Cerebellar cortex (tissue), 1 donor: ENCODE measurements around the gene WNT3A.

Experiments used
- DNase-seq: peaks from one replicate; pipeline ENCODE4 v3.0.0-alpha.2; 2015; ENCODE audit warnings: low spot score

The WNT3A gene

GRCh38 chr1:228070173-228070572 lies 63.4 kb downstream of the WNT3A start:
- DNase-seq, result no peak

- no peak for DNase-seq
Observed at GRCh38 chr1:228070851-228071250, 64.1 kb downstream of the WNT3A start.

GRCh38 chr1:228071839-228072657 lies 65.2 kb downstream of the WNT3A start:
- no peak for DNase-seq

GRCh38 chr1:228072658-228073043 lies 65.9 kb downstream of the WNT3A start:
- DNase-seq, result no peak

- DNase-seq, result no peak
Observed at GRCh38 chr1:228073061-228073856, 66.5 kb downstream of the WNT3A start.

GRCh38 chr1:228073857-228074545 lies 67.2 kb downstream of the WNT3A start:
- DNase-seq, result no peak

GRCh38 chr1:228074954-228075730 lies 68.3 kb downstream of the WNT3A start:
- no peak for DNase-seq

GRCh38 chr1:228075801-228076271 lies 69.0 kb downstream of the WNT3A start:
- DNase-seq, result no peak

GRCh38 chr1:228076796-228077430 lies 70.1 kb downstream of the WNT3A start:
- DNase-seq, result no peak

GRCh38 chr1:228077565-228078330 lies 71.0 kb downstream of the WNT3A start:
- no peak for DNase-seq

- no peak for DNase-seq
Observed at GRCh38 chr1:228079013-228079412, 72.2 kb downstream of the WNT3A start.

GRCh38 chr1:228079601-228080263 lies 72.9 kb downstream of the WNT3A start:
- DNase-seq, result no peak

GRCh38 chr1:228081144-228081543 lies 74.3 kb downstream of the WNT3A start:
- no peak for DNase-seq

GRCh38 chr1:228081578-228082213 lies 74.9 kb downstream of the WNT3A start:
- DNase-seq, result peak; percentile 59

- peak; percentile 91 for DNase-seq
Observed at GRCh38 chr1:228082214-228082917, 75.6 kb downstream of the WNT3A start, which contains the start of gene ARF1. ARF1 (plus strand) TSS chr1:228082708; CDS start chr1:228097115, 14,407 bp downstream.

- no peak for DNase-seq
Observed at GRCh38 chr1:228082918-228083870, 76.4 kb downstream of the WNT3A start.

GRCh38 chr1:228083871-228084278 lies 77.1 kb downstream of the WNT3A start:
- no peak for DNase-seq
